Heart right ventricle (tissue), 16 donors: ENCODE data around the gene WDR45. TPM values are rescaled to one million over a fixed set of nuclear protein-coding genes. Genes with fewer than 3 reads are reported as not detected.

Experiments used
- ATAC-seq, 8 donors: fragments of 200-7000 bp; cut with Tn5 transposase; one replicate each; pipeline ENCODE4 v1.9.1; 2020; ENCODE audit warnings: mild to moderate bottlenecking in 8 of 8, moderate library complexity in 8 of 8, moderate number of reproducible peaks in 1 of 8
- DNase-seq, 2 donors: peaks; one replicate each; pipeline ENCODE4 v3.0.0-alpha.2; 2020
- H3K27ac ChIP-seq, 10 donors: fragments of 200-600 bp; sonication (generic) in 2 of 10; one replicate each; pipeline versions ENCODE4 v1.5.0 to v1.8.0; 2020 to 2022; ENCODE audit warnings: mild to moderate bottlenecking in 3 of 10
- H3K27me3 ChIP-seq, 7 donors: fragments of 200-600 bp; one replicate each; pipeline ENCODE4 v1.8.0; 2021 to 2022; ENCODE audit warnings: mild to moderate bottlenecking in 2 of 7
- H3K36me3 ChIP-seq, 9 donors: fragments of 200-600 bp; sonication (generic) in 1 of 9; one replicate each; pipeline versions ENCODE4 v1.5.0 to v1.8.0; 2020 to 2022; ENCODE audit warnings: mild to moderate bottlenecking in 2 of 9
- H3K4me1 ChIP-seq, 9 donors: fragments of 200-600 bp; sonication (generic) in 1 of 9; one replicate each; pipeline versions ENCODE4 v1.5.0 to v1.8.0; 2020 to 2022; ENCODE audit warnings: mild to moderate bottlenecking in 4 of 9
- H3K4me3 ChIP-seq, 10 donors: fragments of 200-600 bp; sonication (generic) in 2 of 10; one replicate each; pipeline versions ENCODE4 v1.5.0 to v1.8.0; 2020 to 2022; ENCODE audit warnings: mild to moderate bottlenecking in 7 of 10, moderate library complexity in 2 of 10
- H3K9me3 ChIP-seq, 11 donors: fragments of 200-600 bp in 10 of 11; sonication (generic) in 2 of 11; one replicate each; pipeline versions ENCODE4 v1.5.0 to v1.8.0; 2013 to 2022; ENCODE audit warnings: mild to moderate bottlenecking in 2 of 11, control low read depth in 1 of 11, moderate library complexity in 1 of 11
- CTCF ChIP-seq, 9 donors: fragments of 200-600 bp; sonication (generic) in 2 of 9; IDR thresholded peaks; one replicate each; pipeline versions ENCODE4 v1.5.0 to v1.8.0; 2021 to 2022; ENCODE audit warnings: antibody characterized with exemption in 9 of 9, mild to moderate bottlenecking in 5 of 9, moderate library complexity in 1 of 9
- WGBS, 2 donors: extraction: QIAGEN DNeasy Blood & Tissue Kit; methylation state at CpG; one replicate each; pipeline ENCODE4 v1.1.7; 2013; ENCODE audit warnings: inconsistent platforms in 1 of 2; 5-methylcytosine and 5-hydroxymethylcytosine counted together
- intact Hi-C, 10 donors: fragments of 100-400 bp; cut with DNase I; formaldehyde crosslinking; loops; one replicate each; pipeline versions ENCODE4 v1.11.1 to v1.14.2; 2022
- polyA plus RNA-seq, 2 donors: library from polyadenylated mRNA; stranded (reverse); fragments of 200-250 nt; gene quantifications; one replicate each; pipeline ENCODE4 v1.2.3, GENCODE V29; 2013
- total RNA-seq, 10 donors: library from RNA; stranded (reverse); fragmentation: NEBNext Ultra II Directional in 3 of 10; extraction: Animal tissue kit (Norgen Biotek cat#: 25700) in 3 of 10; gene quantifications; one replicate each; pipeline versions ENCODE4 v1.2.1 to v1.2.4, GENCODE V29; 2021 to 2023
- donor health status: Arrhythmogenic right ventricular cardiomyopathy.
- donor health status: ischemic (EF 13 %, LVEDD 7.1; RV severe dilation, severe dysfunction).
- donor health status: healthy with polysubstance abuse.
- donor health status: DM: no; HTN: yes; CAD: no.
- donor health status: DM: no; HTN: no; CAD: no.
- donor health status: ischemic (EF 25% LVEDD 6.9; RV normal size, moderate dysfunction).
- donor health status: ischemic (EF 25% LVEDD 5.7; RV mildly dilated, moderate dysfunction).
- donor health status: healthy.
- donor health status: DM: yes; HTN: yes; CAD: no.
- donor health status: Ischemic cardiomyopathy.
- donor health status: ischemic (EF 35%, LVEDD 5.7; RV mildly dilated, moderate dysfunction).
- donor health status: nonischemic (EF 11% LVEDD 7.7; RV severe dilation, severe dysfunction).
- donor health status: DM: yes; HTN: yes; CAD: no.
- donor health status: PGD.
- donor health status: ischemic (EF 29% LVEDD 5.4; RV normal size, mild dysfunction).
- donor health status: nonischemic (EF 23%, LVEDD 6.1; RV moderate dilation, normal function).

Gene WDR45
- total and polyA plus RNA-seq, 12 donors: 45.7 to 107 (median 62.2) TPM

- TF ChIP-seq CTCF (IDR thresholded peaks at IDR 0.05): no peak
- H3K36me3 ChIP-seq: peaks cover 0 to 7% (median 0%) of the 10 kb centered on the region in 9 donors
- no peaks in the 10 kb centered on the region for H3K27me3 ChIP-seq
- no peak overlapping the region for H3K4me3 ChIP-seq
- H3K27ac ChIP-seq: no peak overlapping the region
- DNase-seq: no peak
- intact Hi-C loops: no loop called here
- H3K9me3 ChIP-seq: no peaks in the 10 kb centered on the region
- no peak for ATAC-seq
- 74 to 77% methylated on average over 9 of the region's 9 CpGs for WGBS, 2 donors
- H3K4me1 ChIP-seq: no peaks in the 10 kb centered on the region
These were observed 13.0 kb downstream of the WDR45 start for GRCh38 chrX:49066690-49067089.

GRCh38 chrX:49066278-49066677 lies 13.4 kb downstream of the WDR45 start:
- DNase-seq (no peak), ATAC-seq (no peak)
- 95 to 96% methylated on average over 2 of the region's 2 CpGs for WGBS, 2 donors
- Histone ChIP-seq H3K36me3 (peaks cover 0 to 7% (median 0%) of the 10 kb centered on the region in 9 donors), H3K27ac (no peak overlapping the region), H3K27me3 (no peaks in the 10 kb centered on the region), H3K9me3 (no peaks in the 10 kb centered on the region), H3K4me1 (no peaks in the 10 kb centered on the region), H3K4me3 (no peak overlapping the region)
- no peak for TF ChIP-seq CTCF (IDR thresholded peaks at IDR 0.05)
- intact Hi-C loops: no loop called here

GRCh38 chrX:49064735-49065134 lies 15.0 kb downstream of the WDR45 start:
- H3K27me3 ChIP-seq: no peaks in the 10 kb centered on the region
- H3K27ac ChIP-seq: no peak overlapping the region
- no peak for TF ChIP-seq CTCF (IDR thresholded peaks at IDR 0.05)
- intact Hi-C loops: no loop called here
- H3K4me3 ChIP-seq: no peak overlapping the region
- no peak for ATAC-seq
- WGBS, 2 donors: 90 to 92% methylated on average over 7 to 8 of the region's 8 CpGs
- H3K36me3 ChIP-seq: peaks cover 0 to 7% (median 0%) of the 10 kb centered on the region in 9 donors
- H3K4me1 ChIP-seq: no peaks in the 10 kb centered on the region
- no peaks in the 10 kb centered on the region for H3K9me3 ChIP-seq
- DNase-seq: no peak

- peaks cover 0 to 7% (median 0%) of the 10 kb centered on the region in 9 donors for H3K36me3 ChIP-seq
- H3K27ac ChIP-seq: no peak overlapping the region
- no peak for ATAC-seq
- no peak overlapping the region for H3K4me3 ChIP-seq
- WGBS, 2 donors: 96% methylated on average over 20 of the region's 20 CpGs
- TF ChIP-seq CTCF (IDR thresholded peaks at IDR 0.05): no peak
- no peaks in the 10 kb centered on the region for H3K27me3 ChIP-seq
- intact Hi-C loops: no loop called here
- no peaks in the 10 kb centered on the region for H3K9me3 ChIP-seq
- DNase-seq: no peak
- no peaks in the 10 kb centered on the region for H3K4me1 ChIP-seq
These were observed 15.4 kb downstream of the WDR45 start for GRCh38 chrX:49064303-49064702.
